T follicular helper cell (primary cell): Measurements from ENCODE around the gene CTSL.
"Not testable (repeated sequence)": the region's sequence is repeated elsewhere in the genome, so short reads cannot be mapped to it uniquely, and the experiment has no call there.

ENCODE experiments used
- DNase-seq: peaks from one replicate; pipeline ENCODE4 v3.0.0-alpha.2; 2020; ENCODE audit warnings: low read depth

CTSL gene

GRCh38 chr9:87759980-87760379 is 34.1 kb downstream of the CTSL start:
- DNase-seq, result not testable (repeated sequence)

DNA sequence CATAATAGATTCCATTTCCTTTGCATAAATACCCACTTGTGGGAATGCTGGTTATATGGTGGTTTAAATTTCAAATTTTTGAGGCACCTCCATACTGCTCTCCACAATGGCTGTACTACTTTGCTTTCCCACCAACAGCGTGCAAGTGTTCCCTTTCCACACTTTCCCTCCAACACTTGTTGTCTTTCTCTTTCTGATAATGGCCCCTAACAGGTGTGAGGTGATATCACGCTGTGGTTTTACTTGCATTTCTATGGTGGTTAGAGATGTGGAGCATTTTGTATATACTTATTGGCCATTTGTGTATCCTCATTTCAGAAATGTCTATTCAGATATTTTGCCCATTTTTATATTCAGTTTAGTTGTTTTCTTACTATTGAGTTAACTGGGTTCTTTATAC is 34.6 kb downstream of the CTSL start:
- no peak for DNase-seq

- no peak for DNase-seq
Observed at GRCh38 chr9:87763286-87763685, 37.4 kb downstream of the CTSL start.

- no peak for DNase-seq
Observed at GRCh38 chr9:87765521-87765920, 39.6 kb downstream of the CTSL start.

DNA sequence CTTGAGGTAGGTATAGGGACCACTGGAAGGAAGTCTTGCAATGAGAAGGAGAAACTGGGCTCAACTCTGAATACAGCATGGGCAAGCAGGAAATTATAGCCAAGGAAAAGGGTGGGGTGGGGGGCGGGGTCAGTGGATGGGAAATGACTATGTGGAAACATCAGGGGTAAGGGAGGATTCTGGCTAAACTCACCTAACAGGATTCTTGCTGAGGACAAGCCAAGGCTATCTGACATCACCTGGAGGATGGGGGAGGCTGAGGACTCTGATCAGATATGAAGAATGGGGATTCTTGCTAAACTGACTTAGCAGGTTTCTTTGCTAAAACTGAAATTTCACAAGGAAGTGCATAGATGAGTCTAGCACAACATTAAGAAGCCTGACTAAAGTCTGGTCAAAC is 40.8 kb downstream of the CTSL start:
- no peak for DNase-seq

- DNase-seq, result no peak
Observed at GRCh38 chr9:87770616-87771315, 44.8 kb downstream of the CTSL start.

GRCh38 chr9:87771316-87772006 is 45.5 kb downstream of the CTSL start:
- no peak for DNase-seq

DNA sequence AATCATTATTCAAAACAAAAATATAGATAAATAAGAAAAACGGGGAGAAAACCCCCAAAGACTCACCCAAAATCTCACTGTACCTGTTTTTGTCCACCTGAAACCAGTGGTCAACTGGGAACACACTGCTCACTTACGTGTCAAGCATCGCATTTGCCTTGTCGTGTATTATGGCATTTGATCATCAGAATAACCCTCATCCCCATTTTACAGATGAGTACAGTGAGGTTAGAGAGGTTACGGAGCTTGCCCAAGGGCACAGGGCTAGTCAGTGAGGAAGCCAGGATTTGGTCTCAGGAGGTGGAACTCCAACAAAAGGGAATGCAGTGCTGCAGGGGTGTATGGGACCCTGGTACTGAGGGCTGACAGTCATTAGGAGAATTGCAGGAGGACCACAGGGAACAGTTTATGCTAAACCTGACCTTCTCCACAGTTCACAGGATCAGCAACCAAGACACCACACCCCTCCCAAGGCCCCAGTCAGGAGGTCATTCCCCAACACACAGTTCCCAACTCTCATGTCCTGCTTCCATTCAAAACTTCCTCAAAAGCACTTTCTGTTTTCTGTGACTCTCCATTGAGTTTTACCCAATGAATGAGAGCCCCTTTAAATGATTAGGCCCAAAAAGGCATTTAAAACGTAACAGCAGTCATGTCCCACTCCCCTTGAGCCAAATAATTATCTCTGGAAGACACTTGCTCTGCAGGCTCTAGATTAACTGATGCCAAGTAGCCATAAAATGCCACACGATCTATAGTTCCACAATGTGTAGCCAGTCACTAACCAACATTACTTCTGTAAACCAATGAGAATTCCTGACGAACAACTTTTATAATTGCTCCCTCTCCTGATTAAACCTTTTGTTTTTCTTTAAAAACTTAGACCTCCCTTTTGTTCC is 50.8 kb downstream of the CTSL start:
- DNase-seq, result no peak

- no peak for DNase-seq
Observed at GRCh38 chr9:87778996-87779395, 53.1 kb downstream of the CTSL start.
